OCI-M2 (cell line): Measurements from ENCODE around the gene FREY1.

ENCODE experiments used
- DNase-seq: peaks from one replicate; lab custom pipeline; 2025; ENCODE audit not compliant: unreplicated experiment; lab: John Stamatoyannopoulos, UW

The FREY1 gene

GRCh38 chr11:45928535-45929215, 21.6 kb upstream of the FREY1 start:
- no peak for DNase-seq

- DNase-seq, result no peak
Measured at GRCh38 chr11:45927684-45928413, 20.8 kb upstream of the FREY1 start.

- DNase-seq, result no peak
Measured at GRCh38 chr11:45927332-45927683, 20.2 kb upstream of the FREY1 start.

- no peak for DNase-seq
Measured at GRCh38 chr11:45926536-45927331, 19.7 kb upstream of the FREY1 start.

GRCh38 chr11:45926001-45926401, 18.9 kb upstream of the FREY1 start:
- no peak for DNase-seq

GRCh38 chr11:45925550-45925949, 18.5 kb upstream of the FREY1 start:
- DNase-seq, result no peak

GRCh38 chr11:45924927-45925326, 17.9 kb upstream of the FREY1 start:
- no peak for DNase-seq

GRCh38 chr11:45924036-45924915, 17.2 kb upstream of the FREY1 start:
- no peak for DNase-seq

GRCh38 chr11:45922425-45923082, 15.5 kb upstream of the FREY1 start, which contains the start of gene LARGE2:
LARGE2 (plus strand) TSS chr11:45922656; CDS start chr11:45922883, 227 bp downstream.
- DNase-seq, result no peak

GRCh38 chr11:45921561-45922424, 14.7 kb upstream of the FREY1 start:
- no peak for DNase-seq

GRCh38 chr11:45920531-45921477, 13.7 kb upstream of the FREY1 start:
- no peak for DNase-seq

- DNase-seq, result no peak
Measured at GRCh38 chr11:45919806-45920530, 12.9 kb upstream of the FREY1 start.

- no peak for DNase-seq
Measured at GRCh38 chr11:45918962-45919675, 12.0 kb upstream of the FREY1 start.

GRCh38 chr11:45918331-45918941, 11.4 kb upstream of the FREY1 start:
- DNase-seq, result peak; percentile 13

- peak; percentile 79 for DNase-seq
Measured at GRCh38 chr11:45917623-45918330, 10.7 kb upstream of the FREY1 start, which contains the start of gene PEX16. PEX16 (minus strand) TSS chr11:45917877; CDS start chr11:45917811, 66 bp downstream.

- no peak for DNase-seq
Measured at GRCh38 chr11:45917286-45917622, 10.2 kb upstream of the FREY1 start.
